NCI-H187 (cell line): ENCODE measurements around the gene CSF1.

Experiments used
- DNase-seq, 2 experiments: peaks; one replicate each; lab custom pipeline; 2025; lab: John Stamatoyannopoulos, UW

CSF1 gene

DNA sequence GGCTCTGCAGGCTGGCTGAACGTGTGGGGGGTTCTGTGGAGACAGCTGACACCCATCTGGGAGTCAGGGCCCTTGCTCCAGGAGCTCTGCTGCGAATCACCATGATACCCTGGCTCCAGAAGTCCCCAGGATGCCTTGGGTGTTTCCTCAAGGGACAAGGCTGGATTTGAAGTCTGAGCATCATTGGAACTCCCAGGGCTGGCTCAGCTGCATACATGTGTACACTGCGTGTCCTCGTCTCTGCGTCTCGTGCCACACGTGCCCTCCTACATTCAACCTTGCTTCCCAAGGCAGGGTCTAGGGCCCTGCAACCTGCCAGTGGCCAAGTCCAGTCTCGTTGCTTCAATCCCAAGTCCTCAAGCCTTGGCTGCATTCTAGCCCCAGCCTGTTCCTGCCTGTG is 11.7 kb downstream of the CSF1 start:
- no peak for DNase-seq

DNA sequence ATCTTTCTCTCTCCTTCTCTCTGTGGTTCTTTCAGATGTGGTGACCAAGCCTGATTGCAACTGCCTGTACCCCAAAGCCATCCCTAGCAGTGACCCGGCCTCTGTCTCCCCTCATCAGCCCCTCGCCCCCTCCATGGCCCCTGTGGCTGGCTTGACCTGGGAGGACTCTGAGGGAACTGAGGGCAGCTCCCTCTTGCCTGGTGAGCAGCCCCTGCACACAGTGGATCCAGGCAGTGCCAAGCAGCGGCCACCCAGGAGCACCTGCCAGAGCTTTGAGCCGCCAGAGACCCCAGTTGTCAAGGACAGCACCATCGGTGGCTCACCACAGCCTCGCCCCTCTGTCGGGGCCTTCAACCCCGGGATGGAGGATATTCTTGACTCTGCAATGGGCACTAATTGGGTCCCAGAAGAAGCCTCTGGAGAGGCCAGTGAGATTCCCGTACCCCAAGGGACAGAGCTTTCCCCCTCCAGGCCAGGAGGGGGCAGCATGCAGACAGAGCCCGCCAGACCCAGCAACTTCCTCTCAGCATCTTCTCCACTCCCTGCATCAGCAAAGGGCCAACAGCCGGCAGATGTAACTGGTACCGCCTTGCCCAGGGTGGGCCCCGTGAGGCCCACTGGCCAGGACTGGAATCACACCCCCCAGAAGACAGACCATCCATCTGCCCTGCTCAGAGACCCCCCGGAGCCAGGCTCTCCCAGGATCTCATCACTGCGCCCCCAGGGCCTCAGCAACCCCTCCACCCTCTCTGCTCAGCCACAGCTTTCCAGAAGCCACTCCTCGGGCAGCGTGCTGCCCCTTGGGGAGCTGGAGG is 12.7 kb downstream of the CSF1 start:
- DNase-seq, result no peak

DNA sequence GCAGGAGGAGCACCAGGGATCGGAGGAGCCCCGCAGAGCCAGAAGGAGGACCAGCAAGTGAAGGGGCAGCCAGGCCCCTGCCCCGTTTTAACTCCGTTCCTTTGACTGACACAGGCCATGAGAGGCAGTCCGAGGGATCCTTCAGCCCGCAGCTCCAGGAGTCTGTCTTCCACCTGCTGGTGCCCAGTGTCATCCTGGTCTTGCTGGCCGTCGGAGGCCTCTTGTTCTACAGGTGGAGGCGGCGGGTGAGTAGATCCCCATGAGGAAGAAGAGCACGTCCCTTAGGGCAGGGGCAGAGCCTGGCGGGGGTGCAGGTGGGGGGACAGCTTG is 13.3 kb downstream of the CSF1 start:
- DNase-seq, result no peak

DNA sequence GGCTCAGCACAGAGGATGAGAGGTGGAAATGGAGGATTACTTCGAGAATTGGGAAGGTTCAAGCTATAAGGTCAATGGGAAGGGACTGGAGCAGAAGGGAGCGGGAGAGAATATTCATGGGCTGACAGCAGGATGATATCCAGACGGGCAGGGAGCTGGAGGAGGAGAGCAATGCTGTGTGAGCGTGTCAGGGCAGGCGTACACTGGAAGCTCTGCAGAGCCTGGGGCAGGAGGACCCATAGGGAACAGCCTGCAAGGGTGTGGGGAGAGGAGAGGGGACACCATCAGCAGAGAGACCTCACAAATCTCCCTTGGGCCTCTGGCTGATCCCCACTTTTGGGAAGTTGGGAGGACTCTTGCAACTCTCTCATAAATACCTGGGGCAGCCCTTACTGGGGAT is 13.7 kb downstream of the CSF1 start:
- no peak for DNase-seq

DNA sequence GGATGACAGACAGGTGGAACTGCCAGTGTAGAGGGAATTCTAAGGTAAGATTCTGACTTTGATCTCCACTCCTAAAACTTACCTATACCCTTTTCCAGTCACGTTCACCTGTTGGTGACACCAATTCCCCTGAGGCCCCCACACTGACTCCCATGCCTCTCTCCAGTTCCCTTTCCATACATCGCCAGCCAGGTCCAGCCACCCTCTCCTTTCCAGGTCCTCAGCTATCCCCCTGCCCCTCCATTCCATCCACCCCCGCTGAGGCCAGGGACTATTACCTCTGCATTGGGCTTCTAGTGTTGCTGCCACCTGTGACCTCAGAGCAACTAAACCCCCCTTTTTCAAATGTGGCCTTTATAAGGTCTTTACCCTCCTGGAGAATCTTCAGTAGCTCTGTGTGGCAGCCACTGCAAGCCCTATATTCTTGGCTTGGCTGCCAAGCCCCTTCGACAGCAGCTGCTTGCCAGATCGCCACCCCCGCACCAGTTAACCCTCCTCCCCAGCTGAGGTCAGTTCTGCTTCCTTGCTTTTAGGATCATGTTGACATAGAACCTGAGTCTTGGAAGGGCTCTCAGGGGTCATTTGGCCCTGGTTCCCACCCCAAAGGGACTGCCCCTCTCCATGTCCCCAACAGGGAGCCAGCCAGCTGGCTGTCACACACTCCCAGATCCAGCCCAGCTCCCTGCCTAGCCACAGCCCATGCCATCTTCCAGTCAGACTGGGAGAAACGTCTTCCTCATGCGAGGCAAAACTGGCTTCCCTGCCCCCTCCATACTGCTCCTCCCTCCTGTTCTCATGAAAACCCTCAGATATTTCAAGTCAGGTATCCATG is 14.7 kb downstream of the CSF1 start:
- no peak for DNase-seq

DNA sequence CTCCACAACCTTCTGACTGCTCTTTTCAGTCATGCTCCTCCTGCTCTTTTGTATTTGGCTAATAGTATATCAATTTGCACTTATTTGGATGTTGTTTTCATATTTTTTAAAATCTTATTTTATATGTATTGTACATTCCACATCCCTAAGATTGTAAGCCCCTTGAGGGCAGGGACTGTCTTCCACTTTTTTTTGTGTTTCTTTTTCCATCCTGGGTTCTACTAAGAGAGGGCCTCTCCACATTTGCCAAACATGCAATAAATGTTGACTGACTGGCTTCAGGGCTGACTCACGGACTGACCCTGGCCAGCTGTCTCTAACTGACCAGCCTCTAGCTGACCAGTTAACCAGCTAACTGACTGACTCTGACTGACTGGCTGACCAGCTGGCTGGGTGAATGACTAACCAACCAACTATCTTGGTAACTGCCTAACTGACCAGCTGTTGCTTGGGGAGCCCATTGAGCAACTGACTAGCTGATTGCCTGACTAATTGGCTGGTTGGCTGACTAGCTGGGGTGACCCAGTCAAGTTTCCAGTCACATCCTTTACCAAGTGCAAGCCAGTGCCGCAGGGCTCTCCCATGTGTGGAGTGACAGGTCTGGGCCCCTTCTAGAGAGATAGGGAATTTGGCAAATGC is 16.1 kb downstream of the CSF1 start:
- no peak for DNase-seq

DNA sequence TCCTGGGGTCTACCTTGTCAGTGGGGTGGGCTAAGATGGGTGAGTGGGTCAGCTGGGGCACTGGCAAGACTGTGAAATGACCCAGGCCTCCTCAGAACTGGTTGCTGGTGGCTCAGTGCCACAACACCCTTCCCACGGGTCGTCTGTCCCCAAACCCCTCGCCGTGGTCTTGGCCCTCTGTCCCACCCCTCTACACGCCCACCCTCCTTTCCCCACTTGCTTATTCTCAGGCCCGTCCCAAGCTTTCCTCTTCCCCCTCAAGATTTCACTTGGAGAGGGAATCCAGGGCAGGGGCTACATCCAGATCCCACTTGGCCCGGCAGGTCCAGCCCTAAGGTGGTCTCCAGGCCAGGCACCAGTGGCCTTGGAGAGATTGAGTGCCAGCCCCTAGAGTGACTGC is 16.7 kb downstream of the CSF1 start:
- no peak for DNase-seq

DNA sequence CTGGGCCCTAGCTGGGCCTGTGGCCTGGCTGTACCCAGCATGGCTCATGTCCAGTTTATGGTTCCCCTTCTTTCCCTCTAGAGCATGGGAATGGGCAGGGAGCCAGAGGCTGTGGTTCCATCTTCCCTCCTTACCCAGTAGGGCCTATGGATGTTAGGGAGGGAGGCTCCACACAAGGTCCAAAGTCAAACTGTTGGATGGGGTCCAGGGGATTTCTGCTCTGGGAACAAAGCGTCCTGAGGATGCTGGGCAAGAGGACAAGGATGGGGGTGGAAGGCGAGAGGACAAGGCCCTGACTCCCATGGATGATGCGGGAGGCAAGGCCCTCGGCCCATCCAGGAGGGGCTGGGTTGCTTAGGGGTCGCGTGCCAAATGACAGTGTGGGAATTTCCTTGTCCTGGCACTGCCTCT is 17.3 kb downstream of the CSF1 start:
- DNase-seq, result no peak

DNA sequence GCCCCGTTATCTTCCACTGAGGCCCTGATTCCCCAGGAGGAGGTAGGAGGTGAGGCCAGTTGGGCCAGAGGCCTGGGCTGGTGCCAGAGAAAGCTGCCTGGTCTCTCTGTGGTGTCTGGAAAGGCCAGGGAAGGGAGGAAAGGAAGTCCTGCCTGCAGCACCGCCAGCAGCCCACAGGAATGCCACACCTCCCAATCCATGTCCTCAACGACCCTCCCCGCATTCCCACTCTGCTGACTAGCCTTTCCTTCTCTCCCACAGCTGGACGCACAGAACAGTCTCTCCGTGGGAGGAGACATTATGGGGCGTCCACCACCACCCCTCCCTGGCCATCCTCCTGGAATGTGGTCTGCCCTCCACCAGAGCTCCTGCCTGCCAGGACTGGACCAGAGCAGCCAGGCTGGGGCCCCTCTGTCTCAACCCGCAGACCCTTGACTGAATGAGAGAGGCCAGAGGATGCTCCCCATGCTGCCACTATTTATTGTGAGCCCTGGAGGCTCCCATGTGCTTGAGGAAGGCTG is 18.0 kb downstream of the CSF1 start:
- no peak for DNase-seq

DNA sequence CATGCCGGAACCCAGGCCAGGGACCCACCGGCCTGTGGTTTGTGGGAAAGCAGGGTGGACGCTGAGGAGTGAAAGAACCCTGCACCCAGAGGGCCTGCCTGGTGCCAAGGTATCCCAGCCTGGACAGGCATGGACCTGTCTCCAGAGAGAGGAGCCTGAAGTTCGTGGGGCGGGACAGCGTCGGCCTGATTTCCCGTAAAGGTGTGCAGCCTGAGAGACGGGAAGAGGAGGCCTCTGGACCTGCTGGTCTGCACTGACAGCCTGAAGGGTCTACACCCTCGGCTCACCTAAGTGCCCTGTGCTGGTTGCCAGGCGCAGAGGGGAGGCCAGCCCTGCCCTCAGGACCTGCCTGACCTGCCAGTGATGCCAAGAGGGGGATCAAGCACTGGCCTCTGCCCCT is 18.5 kb downstream of the CSF1 start:
- no peak for DNase-seq

DNA sequence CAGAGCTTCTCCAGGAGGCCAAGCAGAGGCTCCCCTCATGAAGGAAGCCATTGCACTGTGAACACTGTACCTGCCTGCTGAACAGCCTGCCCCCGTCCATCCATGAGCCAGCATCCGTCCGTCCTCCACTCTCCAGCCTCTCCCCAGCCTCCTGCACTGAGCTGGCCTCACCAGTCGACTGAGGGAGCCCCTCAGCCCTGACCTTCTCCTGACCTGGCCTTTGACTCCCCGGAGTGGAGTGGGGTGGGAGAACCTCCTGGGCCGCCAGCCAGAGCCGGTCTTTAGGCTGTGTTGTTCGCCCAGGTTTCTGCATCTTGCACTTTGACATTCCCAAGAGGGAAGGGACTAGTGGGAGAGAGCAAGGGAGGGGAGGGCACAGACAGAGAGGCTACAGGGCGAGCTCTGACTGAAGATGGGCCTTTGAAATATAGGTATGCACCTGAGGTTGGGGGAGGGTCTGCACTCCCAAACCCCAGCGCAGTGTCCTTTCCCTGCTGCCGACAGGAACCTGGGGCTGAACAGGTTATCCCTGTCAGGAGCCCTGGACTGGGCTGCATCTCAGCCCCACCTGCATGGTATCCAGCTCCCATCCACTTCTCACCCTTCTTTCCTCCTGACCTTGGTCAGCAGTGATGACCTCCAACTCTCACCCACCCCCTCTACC is 19.1 kb downstream of the CSF1 start:
- no peak for DNase-seq

DNA sequence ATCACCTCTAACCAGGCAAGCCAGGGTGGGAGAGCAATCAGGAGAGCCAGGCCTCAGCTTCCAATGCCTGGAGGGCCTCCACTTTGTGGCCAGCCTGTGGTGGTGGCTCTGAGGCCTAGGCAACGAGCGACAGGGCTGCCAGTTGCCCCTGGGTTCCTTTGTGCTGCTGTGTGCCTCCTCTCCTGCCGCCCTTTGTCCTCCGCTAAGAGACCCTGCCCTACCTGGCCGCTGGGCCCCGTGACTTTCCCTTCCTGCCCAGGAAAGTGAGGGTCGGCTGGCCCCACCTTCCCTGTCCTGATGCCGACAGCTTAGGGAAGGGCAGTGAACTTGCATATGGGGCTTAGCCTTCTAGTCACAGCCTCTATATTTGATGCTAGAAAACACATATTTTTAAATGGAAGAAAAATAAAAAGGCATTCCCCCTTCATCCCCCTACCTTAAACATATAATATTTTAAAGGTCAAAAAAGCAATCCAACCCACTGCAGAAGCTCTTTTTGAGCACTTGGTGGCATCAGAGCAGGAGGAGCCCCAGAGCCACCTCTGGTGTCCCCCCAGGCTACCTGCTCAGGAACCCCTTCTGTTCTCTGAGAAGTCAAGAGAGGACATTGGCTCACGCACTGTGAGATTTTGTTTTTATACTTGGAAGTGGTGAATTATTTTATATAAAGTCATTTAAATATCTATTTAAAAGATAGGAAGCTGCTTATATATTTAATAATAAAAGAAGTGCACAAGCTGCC is 19.8 kb downstream of the CSF1 start:
- no peak for DNase-seq

DNA sequence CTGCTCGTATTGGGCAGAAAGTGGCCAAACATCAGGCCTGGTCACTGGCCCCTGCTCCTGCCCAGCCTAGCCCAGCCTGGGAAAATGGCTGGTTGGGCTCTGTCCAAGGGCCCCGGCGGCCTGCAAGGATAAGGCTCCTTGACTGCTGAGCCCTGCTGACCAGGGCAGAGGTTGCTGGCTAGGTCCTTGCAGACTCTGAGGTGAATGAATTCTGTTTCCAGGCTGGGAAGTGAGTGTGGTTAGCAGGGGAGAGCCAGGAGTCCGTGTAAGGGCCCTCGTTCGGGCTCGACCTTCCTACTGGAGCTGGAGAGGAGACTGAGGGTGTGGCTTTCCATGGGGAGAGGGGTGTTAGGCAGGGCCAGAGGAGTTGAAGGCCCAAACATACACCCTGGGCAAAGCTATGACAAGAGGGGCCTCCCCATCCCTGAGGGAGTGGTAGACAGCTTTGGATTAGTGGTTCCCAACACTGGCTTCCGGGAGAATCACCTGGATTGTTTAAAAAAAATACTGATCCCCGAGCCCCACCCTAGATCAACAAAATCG is 20.6 kb downstream of the CSF1 start:
- DNase-seq, result no peak

DNA sequence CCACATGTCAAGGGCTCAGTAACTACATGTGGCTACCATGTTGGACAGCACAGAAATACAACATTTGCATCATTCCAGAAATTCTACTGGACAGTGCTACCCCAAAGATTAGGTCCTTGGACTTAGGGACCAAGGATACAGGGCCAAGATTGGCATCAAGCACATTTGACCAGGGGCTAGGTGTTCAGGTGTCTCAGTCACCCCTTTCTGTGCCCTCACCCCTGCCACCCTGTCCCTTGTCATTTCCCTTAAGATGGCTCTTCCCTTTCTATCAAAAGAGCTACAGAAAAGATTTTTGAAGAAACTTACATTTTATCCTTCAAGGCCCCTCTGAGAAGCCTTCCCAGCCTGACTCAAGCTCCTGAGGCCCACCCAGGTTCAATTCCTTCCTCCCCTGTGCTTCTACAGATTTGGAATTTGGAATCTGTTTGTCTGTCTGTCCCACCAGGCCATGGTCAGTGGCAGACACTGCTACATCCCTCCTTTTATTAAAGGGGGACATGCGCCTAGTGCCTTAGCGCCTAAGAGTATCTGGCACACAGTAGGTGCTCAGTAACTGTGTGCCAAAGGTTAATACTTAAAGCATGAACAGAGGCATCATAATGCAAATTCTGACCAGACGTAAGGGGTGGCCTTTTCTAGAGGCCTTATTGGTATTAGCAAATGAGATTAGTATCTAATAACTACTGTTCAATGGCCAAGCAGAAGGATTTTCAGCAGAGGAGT is 21.4 kb downstream of the CSF1 start:
- no peak for DNase-seq

DNA sequence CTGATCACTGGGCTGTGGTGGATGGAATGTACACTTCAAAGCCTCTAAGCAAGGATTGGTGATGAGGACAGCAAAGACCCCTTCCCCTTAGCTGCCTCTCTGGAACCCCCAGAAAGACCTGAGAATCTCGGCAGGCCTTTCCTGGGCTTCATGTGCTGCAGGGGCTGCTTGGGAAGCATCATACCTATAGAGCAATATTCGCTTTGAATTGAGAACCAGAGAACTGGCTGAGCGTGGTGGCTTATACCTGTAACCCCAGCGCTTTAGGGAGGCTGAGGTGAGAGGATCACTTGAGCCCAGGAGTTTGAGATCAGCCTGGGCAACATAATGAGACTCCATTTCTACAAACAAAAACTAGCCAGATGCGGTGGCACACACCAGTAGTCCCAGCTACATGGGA is 22.0 kb downstream of the CSF1 start:
- no peak for DNase-seq

DNA sequence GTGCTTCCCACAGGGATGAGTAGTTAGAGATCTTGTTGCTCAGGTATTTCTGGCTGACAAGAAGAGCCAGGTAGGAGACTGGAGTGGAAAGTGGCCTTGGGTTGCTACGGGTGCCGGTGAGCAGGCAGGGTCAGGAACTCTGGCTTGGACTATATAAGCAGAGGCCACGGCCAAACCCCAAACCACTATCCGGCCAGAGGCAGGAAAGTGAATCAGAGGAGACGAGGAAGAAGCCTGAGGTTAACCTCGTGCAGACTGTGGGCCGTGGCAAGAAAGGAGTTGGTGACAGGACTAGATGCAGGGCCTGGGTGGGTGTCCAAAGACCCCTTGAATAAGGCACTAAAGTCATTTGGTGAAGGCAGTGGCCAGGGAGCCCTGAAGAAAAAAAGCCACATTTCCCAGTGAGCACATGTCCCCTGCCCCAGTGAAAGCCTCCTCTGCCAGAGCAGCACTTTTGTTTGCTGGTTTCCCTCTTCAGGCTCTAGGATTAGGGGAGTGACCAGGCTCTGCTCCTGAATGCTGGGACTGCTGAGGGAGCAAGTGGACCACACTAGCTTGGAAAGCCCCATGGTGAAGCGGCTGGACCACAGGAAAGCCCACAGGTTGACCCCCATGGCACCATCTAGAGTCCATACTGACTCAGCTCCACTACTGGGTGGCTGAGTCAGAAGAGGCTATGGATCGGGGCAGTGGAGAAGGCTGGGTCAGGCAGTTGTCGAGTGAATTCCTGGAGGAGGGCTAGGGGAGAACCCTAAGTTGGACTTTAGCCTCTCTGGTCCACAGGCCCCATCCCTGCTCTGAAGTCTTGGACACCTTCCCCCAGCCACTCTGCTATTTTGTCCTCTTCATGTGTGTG is 23.4 kb downstream of the CSF1 start:
- DNase-seq, result no peak

DNA sequence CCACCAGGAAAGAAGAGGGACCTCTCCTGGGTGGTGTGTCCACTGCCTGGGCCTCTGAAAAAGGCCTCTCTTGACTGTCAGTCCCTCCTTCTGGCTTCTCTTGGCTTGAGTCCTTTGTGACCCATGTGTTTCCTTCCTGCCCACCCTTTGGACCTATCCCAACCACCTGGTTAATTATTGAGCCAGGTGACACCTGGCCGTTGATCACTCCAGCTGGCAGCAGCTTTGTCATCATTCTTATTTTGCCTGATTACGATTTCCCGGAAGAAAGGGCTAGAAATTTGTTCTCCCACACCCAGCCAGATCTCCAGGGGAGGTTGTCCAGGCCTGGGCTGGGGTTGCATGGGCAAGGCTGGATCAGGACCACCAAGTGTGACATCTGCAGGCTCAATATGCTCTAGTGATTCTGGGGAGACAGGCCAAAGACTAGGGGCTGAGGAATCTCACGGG is 24.8 kb downstream of the CSF1 start:
- no peak for DNase-seq

DNA sequence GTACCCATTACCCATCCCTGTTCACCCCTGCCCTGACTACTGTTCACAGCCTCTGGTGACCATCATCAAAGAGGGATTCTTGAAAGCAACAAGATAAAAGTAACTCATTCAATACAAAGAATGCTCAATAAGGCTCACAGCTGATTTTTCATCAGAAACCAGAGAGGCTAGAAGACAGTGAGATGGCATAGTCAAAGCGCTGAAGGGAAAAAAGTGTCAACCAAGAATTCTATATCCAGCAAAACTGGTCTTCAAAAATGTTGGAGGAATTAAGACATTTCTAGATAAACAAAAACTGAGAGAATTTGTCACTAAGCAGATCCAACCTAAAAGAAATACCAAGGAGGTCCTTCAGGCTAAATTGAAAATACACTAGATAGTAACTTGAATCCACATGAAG is 27.1 kb downstream of the CSF1 start:
- DNase-seq, result no peak

DNA sequence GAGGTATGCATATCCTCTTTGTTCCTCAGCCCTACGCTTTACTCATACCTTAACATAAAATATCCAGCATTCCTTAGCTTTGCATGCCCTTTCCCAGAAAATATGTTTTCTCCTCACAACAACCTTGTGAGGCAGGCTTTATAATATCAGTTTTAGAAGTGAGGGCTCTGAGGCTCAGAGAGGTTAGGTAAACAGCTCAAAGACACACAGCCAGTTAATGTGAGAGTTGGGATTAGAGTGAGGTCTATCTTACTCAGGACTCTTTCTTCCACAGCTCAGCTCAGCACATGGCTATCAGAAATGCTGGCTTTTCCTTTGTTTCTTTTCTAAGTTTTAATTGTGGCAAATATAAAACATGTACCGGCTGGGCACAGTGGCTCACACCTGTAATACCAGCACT is 27.9 kb downstream of the CSF1 start:
- no peak for DNase-seq

DNA sequence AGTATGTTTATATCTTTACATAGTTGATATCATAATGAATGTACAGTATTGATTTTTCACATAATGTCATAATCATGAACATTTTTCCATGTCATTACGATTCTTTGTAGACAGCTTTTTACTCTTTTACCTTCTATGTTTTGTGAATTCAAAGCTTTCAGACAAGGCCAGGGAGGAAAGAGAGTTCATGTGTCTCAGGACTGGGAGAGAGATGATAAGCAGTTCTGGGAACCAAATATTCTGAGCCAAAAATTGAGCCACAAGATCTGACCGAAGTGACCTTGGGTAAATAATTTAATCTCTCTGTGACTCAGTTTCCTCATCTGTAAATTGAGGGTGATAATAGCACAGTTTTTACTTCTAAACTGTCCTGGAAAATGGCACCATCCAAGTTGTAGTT is 31.8 kb downstream of the CSF1 start:
- no peak for DNase-seq
